Skeletal muscle cell (primary cell): Measurements from ENCODE around the gene GNAT1.
A peak's percentile ranks its signal among the peaks of the same experiment; 100 is the strongest.
"Not testable (repeated sequence)": the region's sequence is repeated elsewhere in the genome, so short reads cannot be mapped to it uniquely, and the experiment has no call there.

Experiments used
- DNase-seq: peaks from one replicate; pipeline ENCODE4 v3.0.0-alpha.2; 2010; ENCODE audit warnings: low read depth
- H3K4me3 ChIP-seq: 2 replicates; pipeline ENCODE4 v1.5.1; 2011; ENCODE audit warnings: low read depth, mild to moderate bottlenecking, control low read depth, low read length, moderate library complexity

GNAT1 gene

DNA sequence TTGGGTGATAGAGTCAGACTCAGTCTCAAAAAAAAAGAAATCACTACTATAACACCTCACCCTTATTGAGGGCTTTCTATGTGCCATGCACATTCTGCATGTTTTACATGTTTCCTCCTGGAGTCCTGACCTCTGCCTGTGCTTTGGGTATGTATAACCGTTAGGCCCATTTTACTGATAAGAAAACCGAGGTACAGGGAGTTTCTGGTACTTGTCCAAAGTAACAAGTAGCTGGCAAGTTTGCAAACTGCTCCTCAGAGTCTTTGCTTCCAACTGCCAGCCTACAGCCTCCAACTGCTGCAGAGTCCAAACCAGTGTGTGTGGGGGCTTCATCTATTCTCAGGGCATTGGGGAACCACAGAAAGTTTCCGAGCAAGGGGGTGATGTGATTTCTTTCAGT, 40.9 kb downstream of the GNAT1 start:
- DNase-seq: no peak
- no peak overlapping the region for H3K4me3 ChIP-seq

DNA sequence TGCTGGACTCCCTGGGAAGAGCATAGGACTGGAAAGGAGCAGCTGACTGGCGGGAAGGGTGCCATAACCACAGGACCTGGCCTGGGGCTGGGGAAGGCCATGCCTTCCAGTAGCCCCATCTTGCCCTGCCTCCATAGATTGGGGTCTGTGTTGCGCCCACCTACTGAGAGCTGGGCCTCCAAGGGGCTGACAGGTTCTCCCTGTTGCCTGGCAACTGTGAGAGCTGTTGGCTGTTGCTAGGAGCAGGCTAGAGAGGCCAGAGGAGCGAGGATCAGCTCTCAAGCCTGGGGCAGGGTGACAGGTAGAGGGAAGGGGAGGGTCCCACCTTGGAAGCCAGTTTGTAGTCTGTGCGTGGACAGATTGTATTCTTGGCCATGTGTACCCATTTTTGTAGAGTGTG, 41.8 kb downstream of the GNAT1 start:
- H3K4me3 ChIP-seq: no peak overlapping the region
- no peak for DNase-seq

DNA sequence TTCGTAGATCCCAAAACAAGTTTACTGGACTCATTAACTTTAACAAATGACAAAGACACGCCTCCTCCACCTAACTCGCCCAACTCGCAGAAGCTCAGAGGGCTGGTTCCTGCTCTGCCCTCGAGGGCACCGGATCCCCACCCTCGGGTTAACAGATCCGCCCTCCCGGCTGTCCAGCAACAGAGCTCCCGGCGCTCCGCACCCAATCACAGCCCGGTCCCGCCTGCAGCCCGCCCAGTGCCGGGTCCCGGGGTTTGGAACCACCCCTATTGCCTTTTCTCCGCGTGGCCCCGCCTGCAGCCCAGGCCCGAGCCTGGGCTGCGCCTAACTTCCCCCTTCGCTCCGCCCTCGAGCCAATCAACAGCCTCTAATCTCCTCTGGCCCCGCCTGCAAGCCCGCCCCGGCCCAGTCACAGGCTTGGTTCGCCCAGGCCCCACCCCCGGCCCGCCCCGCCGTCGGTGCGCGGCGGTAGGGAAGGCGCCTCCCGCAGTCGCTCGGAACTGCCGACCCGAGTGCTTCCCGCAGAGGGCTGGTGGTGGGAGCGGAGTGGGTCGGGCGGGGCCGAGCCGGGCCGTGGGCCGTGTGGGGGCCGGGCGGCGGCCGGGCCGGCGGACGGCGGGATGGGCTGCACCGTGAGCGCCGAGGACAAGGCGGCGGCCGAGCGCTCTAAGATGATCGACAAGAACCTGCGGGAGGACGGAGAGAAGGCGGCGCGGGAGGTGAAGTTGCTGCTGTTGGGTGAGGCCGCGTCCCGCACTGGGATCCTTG, 44.5 kb downstream of the GNAT1 start, which contains the start of gene GNAI2:
Gene GNAI2, plus strand, starts transcription at position 489 of the 768 bp plus-strand sequence. Its CDS starts 132 bp downstream, at position 621.
- DNase-seq: peak; percentile 92

DNA sequence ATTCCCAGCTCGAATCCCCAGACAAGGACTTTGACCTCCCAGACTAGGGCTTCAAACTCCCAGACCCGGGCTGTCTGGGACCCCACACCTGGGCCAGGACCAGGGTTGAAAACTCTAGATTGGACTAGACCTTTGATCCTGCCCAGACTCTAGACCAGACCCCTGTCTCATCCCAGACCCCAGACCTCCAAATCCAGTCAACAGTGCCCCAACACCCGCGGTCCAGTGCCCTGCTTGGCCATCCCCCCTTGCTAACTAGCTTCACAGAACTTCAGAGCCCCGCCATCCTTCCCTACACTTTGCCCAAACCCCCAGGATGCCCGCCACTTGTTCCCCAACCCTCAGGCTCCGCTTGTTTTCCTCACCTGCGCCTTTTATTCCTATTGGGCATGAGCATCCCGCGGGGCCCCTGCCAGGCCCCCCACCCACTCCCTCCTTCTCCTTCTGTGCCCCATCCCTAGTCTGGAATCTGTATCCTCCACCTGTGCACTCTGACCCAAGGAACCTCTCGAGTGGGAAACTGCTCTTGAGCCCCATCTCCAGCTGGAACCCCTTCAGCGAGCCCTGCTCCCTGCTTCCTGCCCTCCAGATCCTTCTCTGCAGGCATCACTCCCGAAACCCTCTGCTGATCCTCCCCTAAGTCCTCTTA, 45.2 kb downstream of the GNAT1 start:
- DNase-seq: no peak

More for the DNA sequence above, 44.5 kb downstream of the GNAT1 start, which contains the start of gene GNAI2:
- peak within 1 kb of the TSS; percentile 81 for H3K4me3 ChIP-seq

DNA sequence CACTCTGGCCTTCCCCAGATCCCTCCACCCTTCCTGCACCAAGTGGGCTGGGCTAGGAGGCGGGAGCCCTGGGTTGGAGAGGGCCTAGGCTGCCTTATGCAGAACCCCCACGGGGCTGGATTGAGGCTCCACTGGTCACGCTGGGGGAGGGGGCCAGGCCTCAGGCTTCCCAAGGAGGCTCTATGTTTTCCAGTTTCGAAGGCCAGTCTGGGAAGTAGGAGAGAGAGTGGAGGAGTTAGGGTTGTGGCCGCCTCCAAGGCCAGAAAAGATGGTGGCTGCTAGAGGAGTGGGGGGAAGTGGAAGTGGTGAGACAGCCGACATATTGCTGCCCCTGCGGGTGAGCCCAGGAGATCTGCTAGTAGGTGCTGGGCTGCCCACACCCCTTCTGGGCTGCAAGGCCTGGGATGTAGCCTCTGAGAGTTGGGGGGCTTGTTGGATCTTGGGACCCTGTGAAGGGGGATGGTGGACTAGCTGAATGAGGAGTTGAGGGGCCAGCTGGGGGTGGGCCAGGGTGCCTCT, 45.8 kb downstream of the GNAT1 start:
- no peak for DNase-seq
- H3K4me3 ChIP-seq: peak overlapping the region; percentile 81

More for the DNA sequence above, 45.2 kb downstream of the GNAT1 start:
- H3K4me3 ChIP-seq: peak overlapping the region; percentile 81

DNA sequence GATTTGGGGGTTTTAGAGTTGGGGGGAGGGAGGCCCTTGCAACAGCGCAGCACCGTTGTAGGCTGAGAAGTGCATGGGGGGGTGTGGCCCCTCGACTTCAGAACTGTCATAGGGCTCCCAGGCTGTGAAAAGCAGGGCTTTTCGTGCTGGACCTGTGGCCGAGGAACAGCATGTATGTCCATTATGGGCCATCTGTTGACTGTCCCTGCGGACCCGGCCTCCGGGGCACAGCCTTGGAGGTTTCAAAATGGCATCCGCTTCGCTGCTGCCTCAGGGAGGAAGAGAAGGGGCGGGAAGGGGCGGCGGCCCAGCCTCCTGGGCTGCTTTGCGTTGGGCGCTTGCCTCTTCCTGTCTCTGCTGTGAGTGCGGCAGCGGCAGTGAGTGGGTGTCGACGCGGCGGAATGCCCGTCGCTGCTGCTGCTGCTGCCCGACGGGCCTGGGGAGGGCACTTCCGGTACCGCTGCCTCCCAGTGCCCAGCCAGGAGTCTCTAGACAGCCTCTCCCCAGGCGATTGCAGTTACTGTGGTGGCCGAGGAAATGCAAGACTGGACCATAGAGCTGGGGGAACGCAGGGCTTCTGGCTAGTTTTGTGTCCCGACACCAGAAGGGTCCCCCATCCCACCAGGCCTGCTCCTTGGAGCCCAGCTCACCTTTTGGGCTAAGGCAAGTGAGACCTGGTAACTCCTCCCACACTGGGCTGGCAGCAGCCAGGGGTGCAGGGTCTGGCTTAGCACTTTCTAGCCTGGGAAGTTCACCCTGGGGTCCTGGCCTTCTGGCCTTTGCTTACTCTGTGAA, 46.5 kb downstream of the GNAT1 start:
- peak overlapping the region; percentile 81 for H3K4me3 ChIP-seq
- DNase-seq: peak; percentile 57

DNA sequence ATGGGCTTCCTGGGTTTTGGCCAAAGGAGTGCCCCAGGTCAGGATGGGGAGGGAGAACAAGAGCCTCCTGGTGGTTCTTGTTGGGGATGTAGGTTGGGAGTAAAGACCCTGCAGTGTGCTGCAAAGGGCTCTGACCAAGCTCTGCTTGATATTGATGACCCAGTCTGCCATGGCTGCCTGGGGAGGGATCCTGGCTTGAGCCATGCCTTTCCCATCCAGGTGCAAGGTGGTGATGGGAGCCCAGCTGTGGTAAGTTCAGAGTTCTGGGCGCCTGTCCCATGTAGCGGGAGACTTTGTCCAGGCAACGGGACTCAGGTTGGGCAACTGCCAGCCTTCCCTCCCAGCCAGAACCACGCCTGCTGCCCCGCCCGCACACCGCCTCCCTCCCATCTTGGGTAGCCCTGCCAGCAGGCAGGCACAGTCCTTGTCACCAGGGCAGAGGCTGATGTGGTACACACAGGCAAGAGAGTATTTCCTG, 47.2 kb downstream of the GNAT1 start:
- peak overlapping the region; percentile 81 for H3K4me3 ChIP-seq
- DNase-seq: no peak

DNA sequence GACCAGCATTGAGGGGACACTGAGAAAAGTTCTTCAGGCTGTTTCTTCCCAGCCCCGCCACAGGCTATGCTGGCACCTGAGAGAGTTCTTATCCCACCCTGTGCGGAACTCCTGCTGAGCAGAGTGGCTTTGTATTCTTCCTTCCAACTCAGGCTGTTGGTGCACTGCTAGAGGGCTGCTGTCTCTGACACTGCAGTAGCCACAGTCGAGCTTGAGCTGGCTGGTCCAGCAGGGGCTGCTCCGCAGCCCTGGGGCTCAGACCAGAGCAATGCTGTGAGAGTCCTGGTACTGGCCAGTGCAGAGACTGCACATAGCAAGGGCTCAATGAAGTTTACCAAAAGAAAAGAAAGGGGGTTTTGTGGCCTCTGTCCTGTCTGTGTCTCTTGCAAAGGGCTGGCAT, 48.2 kb downstream of the GNAT1 start:
- DNase-seq: no peak
- no peak overlapping the region for H3K4me3 ChIP-seq

DNA sequence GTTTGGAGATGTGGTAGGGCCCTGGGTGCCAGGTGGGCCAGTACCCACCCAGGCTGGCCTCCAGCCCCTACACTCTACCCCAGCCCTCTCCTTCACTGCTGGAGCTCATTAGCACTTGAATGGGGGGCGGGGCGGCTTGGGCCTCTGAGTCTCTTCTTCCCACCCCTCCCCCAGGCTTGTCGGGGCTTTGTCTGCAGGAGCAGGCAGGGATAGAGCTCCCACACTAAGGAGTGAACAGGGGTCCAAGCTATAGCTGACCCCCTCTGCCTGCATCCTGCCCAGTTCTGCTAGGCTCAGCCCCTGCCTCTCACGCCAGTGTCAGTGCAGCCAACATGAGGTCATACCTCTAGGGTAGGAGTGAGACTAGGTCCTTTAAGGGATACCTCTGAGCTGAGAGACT, 49.8 kb downstream of the GNAT1 start:
- H3K4me3 ChIP-seq: no peak overlapping the region
- no peak for DNase-seq

DNA sequence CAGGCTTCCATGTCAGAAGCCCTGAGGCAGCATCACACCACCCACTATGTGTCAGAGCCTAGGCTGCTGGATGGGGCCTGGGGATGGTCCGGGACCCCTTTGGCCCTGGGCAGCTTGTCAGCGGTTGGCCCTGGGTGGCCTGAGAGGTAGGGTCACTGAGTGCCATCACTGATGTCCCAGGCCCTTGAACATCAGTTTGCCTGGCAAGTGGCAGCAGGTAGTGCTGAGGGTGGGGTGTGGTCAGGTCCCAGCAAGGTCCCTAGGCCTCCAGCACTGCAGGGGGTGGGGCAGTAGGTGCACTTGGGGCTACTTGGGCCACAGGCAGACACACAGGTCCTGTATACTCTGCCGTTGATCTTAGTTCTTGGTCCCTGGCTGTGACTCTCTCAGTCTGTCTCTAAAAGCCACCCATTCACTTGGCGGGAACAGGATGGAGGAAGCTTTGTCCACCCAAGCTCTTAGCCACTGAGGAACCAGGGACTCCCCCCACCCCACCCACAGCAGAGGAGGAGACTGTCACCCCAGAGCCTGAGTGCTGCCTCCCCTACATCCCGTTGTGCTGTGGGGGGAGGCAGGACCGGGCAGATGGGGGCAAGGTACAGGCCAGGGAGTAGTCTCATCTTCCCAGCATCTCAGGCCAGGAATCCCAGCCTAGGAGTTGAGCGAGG, 50.4 kb downstream of the GNAT1 start:
- no peak overlapping the region for H3K4me3 ChIP-seq
- no peak for DNase-seq

DNA sequence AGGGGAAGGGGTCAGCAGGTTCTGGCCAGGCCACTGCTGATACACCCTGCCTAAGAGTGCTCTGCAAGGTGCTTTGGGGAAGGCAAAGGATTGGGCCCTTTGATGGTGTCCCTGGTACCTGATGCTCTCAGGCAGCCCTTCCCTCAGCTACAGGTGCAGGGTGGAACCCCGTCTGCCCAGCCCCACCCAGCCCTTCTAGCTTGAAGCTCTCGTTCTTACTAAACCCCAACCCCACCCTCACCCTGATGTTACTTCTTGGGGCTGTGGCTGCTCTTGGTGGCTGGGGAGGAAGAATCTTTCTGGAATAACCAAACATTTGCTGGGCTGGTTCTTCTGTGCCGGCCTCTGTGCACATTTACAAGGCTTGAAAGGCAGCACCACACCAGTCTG, 51.0 kb downstream of the GNAT1 start:
- no peak overlapping the region for H3K4me3 ChIP-seq
- DNase-seq: no peak

DNA sequence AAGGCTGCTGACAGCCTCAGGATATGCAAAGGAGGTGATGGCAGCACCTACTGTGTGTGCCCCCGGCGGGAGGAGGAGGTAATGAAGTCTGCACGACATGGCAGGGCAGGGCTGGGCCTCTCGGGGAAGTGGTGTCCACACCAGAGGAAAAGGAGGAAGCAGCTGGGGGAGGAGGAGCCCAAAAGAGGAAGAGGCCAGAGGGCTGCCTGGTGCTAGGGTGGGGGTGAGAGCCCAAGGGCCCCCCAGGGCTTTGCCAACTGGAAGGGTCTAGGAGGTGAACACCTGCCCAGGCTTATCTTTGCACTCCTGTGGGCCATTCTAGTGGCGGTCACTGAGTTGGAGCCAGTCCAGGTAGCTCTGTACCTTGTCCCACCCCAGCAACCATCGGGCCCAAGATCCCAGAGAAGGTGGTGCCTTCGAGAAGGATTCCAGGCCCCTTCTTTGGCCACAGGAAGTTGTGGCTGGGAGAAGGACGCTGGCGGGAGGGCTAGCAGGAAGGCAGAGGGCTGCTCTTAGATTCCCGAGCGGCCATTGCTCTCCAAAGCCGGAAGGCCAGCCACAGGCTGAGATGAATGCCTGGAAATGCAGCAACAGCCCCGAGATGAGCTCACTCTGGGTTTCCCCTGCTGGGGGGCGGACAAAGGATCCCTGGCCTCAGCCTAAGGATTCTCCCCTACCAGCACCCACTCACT, 51.6 kb downstream of the GNAT1 start:
- DNase-seq: no peak
- H3K4me3 ChIP-seq: no peak overlapping the region

DNA sequence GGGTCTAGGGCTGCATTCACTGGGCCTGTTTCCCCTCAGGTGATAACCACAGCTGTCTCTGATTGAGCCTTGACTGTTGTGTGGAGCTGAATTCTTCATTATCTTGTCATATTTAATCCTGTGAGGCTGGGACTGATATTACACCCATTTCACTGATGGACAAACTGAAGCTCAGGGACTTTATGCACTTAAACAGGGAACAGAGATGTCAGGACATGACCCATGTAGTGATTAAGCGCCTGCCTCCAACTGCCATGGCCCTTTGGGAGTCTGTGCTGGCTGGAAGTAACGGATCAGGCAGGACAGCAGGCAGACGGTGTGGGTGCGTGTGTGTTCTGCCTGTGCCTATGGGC, 52.1 kb downstream of the GNAT1 start:
- DNase-seq: no peak
- no peak overlapping the region for H3K4me3 ChIP-seq

DNA sequence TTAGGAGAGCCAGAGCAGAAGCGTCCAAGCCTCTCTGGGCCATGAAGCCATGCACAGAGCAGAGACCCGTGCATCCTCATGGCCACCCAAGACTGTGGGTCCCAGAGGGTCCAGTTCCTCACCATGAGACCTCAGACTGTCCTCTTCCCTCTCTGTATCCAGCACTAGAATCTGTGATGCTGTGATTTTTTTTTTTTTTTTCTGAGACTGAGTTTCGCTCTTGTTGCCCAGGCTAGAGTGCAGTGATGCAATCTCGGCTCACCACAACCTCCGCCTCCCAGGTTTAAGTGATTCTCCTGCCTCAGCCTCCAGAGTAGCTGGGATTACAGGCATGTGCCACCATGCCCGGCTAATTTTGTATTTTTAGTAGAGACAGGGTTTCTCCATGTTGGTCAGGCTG, 53.4 kb downstream of the GNAT1 start:
- not testable (repeated sequence) for H3K4me3 ChIP-seq, DNase-seq

DNA sequence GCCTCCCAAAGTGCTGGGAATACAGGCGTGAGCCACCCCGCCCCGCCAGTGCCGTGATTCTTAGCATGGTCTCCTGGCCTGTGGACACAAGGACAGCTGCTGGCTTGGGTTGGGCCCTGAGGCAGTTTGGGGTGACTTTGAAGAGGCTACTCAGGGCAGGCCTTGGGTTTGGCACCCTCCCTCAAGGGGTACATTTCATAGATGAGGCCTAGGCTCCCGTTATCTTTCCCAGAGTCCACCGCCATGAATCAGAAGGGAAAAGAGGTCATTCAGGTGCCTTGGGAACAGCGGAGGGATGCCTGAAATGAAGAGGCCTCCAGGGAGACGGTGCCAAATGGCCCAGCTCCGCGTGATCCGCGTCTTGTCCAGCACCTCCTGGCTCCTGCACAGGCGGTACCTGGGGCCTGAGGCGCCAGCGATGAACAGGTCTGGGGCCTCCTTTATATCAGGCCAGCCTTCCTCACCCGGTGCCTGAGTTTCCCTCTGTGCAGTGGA, 53.9 kb downstream of the GNAT1 start:
- H3K4me3 ChIP-seq: no peak overlapping the region

DNA sequence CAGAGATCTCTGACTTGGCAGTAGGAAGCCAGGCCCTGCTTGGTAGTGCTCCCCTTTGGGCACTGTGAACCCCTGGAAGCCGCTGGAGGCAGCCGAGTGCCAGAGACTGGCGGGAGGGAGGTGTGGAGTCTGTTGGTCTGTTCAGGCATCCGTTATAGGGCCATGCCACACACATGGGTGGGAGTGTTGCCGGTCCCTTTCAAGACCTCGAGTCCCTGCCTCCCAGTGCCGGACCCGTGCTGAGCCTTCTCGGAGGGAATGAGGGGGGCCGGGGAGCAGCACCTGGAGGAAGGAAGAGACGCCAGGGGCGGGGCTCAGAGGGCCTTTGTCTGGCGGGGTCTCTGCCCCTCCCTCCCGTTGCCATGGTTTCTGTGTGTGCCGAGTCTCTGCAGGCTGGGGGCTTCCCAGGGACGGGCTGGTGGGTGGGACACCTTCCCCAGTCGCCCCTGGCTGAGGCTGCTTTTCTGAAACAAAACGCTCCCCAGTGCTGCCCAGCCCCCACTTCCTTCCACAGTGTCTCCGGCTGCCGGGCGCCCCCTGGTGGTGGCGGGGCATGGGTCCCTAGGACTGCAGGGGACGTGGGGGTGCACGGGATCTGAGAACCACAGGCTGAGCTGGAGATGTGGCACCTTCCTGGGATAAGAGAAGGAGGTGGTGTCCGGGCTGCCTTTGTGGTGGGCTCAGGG, 54.6 kb downstream of the GNAT1 start:
- DNase-seq: no peak
- peak overlapping the region; percentile 31 for H3K4me3 ChIP-seq

More for the DNA sequence above, 53.9 kb downstream of the GNAT1 start:
- no peak for DNase-seq

DNA sequence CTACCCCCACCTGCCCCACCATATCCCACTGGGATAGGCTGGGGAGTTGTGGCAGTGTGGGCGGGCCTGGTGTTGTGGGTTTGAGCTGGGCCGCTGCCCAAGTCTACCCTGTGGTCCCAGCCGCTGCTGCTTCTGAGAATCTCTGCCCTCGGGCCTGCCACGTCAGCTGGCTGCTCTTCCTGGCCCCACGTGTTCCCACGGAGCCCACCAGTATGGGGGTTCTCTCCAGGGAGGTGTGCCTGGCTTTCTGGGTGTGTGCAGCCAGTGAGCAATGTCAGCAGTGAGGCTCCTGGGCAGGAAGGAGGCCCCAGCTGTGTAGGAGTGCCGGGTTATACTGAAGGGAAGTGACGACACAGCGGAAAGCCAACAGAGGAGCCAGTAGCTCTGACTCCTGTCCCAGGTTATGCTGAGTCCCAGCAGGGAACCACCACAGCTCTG, 55.1 kb downstream of the GNAT1 start:
- peak; percentile 91 for DNase-seq
- H3K4me3 ChIP-seq: no peak overlapping the region
